ENCODE measurements around the gene SPATA19. TPM values are rescaled to one million over a fixed set of nuclear protein-coding genes. Genes with fewer than 3 reads are reported as not detected.

The SPATA19 gene
- total RNA-seq, 2 donors from 2014 or later = not detected

- Histone ChIP-seq H3K9me3 (no peaks in the 10 kb centered on the region), H3K4me3 (no peak overlapping the region), H3K27me3 (replicated peaks; ENCODE audit: insufficient read depth) (no peaks in the 10 kb centered on the region), H3K27ac (no peak overlapping the region), H3K36me3 (no peaks in the 10 kb centered on the region), H3K4me1 (ENCODE audit: control insufficient read depth in 1 of 2, low read depth in 2 of 2) (no peaks in the 10 kb centered on the region)
- TF ChIP-seq, protein P1, sequence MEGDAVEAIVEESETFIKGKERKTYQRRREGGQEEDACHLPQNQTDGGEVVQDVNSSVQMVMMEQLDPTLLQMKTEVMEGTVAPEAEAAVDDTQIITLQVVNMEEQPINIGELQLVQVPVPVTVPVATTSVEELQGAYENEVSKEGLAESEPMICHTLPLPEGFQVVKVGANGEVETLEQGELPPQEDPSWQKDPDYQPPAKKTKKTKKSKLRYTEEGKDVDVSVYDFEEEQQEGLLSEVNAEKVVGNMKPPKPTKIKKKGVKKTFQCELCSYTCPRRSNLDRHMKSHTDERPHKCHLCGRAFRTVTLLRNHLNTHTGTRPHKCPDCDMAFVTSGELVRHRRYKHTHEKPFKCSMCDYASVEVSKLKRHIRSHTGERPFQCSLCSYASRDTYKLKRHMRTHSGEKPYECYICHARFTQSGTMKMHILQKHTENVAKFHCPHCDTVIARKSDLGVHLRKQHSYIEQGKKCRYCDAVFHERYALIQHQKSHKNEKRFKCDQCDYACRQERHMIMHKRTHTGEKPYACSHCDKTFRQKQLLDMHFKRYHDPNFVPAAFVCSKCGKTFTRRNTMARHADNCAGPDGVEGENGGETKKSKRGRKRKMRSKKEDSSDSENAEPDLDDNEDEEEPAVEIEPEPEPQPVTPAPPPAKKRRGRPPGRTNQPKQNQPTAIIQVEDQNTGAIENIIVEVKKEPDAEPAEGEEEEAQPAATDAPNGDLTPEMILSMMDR (IDR thresholded peaks at IDR 0.05) = no peak
- no peak for DNase-seq (ENCODE audit: low spot score)
- ATAC-seq (ENCODE audit: insufficient number of reproducible peaks, low FRiP score, low read depth) = no peak
Observed at GRCh38 chr11:133823211-133823610, 22.1 kb downstream of the SPATA19 start.

- no peaks in the 10 kb centered on the region for H3K36me3 ChIP-seq
- H3K4me1 ChIP-seq (ENCODE audit: control insufficient read depth in 1 of 2, low read depth in 2 of 2) = no peaks in the 10 kb centered on the region
- H3K9me3 ChIP-seq = no peaks in the 10 kb centered on the region
- H3K27me3 ChIP-seq (replicated peaks; ENCODE audit: insufficient read depth) = no peaks in the 10 kb centered on the region
- ATAC-seq (ENCODE audit: insufficient number of reproducible peaks, low FRiP score, low read depth) (no peak), DNase-seq (ENCODE audit: low spot score) (no peak)
- H3K4me3 ChIP-seq = no peak overlapping the region
- TF ChIP-seq, protein P1 (IDR thresholded peaks at IDR 0.05) = no peak
- no peak overlapping the region for H3K27ac ChIP-seq
Observed at GRCh38 chr11:133821776-133822175, 23.5 kb downstream of the SPATA19 start.

DNA sequence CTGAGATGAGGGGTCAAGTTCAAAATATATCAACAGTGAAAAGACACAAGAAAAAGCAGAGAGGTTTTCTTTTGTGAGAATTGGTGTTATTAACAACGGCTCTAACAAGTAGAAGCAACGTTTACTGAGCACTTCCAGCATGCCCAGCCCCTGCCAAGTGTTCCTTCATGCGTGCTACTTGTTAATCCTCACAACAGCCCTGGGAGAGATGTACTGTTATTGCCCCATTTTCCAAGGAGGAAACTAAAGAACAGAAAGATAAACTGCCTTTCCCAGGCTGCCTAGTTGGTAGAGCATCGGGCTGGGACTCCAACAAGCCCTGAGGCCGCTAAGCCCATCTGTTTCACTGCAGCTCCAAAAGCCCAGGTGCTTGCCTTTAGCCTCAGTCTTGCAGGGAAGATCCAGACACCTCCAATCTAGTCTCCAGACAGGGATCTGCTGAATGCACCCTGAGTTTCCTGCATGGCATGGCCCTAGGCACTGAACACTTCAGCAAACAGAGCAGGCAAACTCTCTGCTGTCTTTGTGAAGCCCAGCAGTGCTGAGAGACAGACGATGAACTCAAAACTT is 25.5 kb downstream of the SPATA19 start:
- no peak for ATAC-seq (ENCODE audit: insufficient number of reproducible peaks, low FRiP score, low read depth)

GRCh38 chr11:133819114-133819513 is 26.2 kb downstream of the SPATA19 start:
- TF ChIP-seq, protein P1 (IDR thresholded peaks at IDR 0.05) = no peak
- no peaks in the 10 kb centered on the region for H3K9me3 ChIP-seq
- H3K36me3 ChIP-seq = no peaks in the 10 kb centered on the region
- H3K27ac ChIP-seq = no peak overlapping the region
- DNase-seq (ENCODE audit: low spot score) (no peak), ATAC-seq (ENCODE audit: insufficient number of reproducible peaks, low FRiP score, low read depth) (no peak)
- H3K4me1 ChIP-seq (ENCODE audit: control insufficient read depth in 1 of 2, low read depth in 2 of 2) = no peaks in the 10 kb centered on the region
- H3K4me3 ChIP-seq = no peak overlapping the region
- H3K27me3 ChIP-seq (replicated peaks; ENCODE audit: insufficient read depth) = no peaks in the 10 kb centered on the region

More for the DNA sequence above, 25.5 kb downstream of the SPATA19 start:
- Histone ChIP-seq H3K27ac (no peak overlapping the region), H3K36me3 (no peaks in the 10 kb centered on the region), H3K4me3 (no peak overlapping the region), H3K9me3 (no peaks in the 10 kb centered on the region), H3K4me1 (ENCODE audit: control insufficient read depth in 1 of 2, low read depth in 2 of 2) (no peaks in the 10 kb centered on the region), H3K27me3 (replicated peaks; ENCODE audit: insufficient read depth) (no peaks in the 10 kb centered on the region)
- no peak for DNase-seq (ENCODE audit: low spot score)
- TF ChIP-seq, protein P1 (IDR thresholded peaks at IDR 0.05) = no peak

GRCh38 chr11:133818302-133818701 is 27.0 kb downstream of the SPATA19 start:
- no peaks in the 10 kb centered on the region for H3K27me3 ChIP-seq (replicated peaks; ENCODE audit: insufficient read depth)
- H3K27ac ChIP-seq = no peak overlapping the region
- DNase-seq (ENCODE audit: low spot score) = no peak
- no peaks in the 10 kb centered on the region for H3K36me3 ChIP-seq
- H3K4me3 ChIP-seq = no peak overlapping the region
- H3K4me1 ChIP-seq (ENCODE audit: control insufficient read depth in 1 of 2, low read depth in 2 of 2) = no peaks in the 10 kb centered on the region
- TF ChIP-seq, protein P1 (IDR thresholded peaks at IDR 0.05) = no peak
- ATAC-seq (ENCODE audit: insufficient number of reproducible peaks, low FRiP score, low read depth) = no peak
- H3K9me3 ChIP-seq = no peaks in the 10 kb centered on the region
